HEK293 (cell line): ENCODE results near the gene VRK3.

Experiments used
- CTCF ChIA-PET: fragments of 350-600 bp; formaldehyde crosslinking; extraction: SDS; loops from one replicate; lab custom pipeline; 2021; ENCODE audit warnings: antibody characterized with exemption; lab: Yijun Ruan, JAX
- POLR2A ChIA-PET: fragments of 300-600 bp; formaldehyde crosslinking; extraction: SDS; loops from one replicate; lab custom pipeline; 2020; ENCODE audit warnings: antibody characterized with exemption, inconsistent platforms; lab: Yijun Ruan, JAX
- H3K27ac ChIP-seq: fragments of 200-500 bp; sonication (Bioruptor generic); 2 replicates; pipeline ENCODE4 v1.5.1; 2014; ENCODE audit warnings: low read depth, low read length, control low read depth, inconsistent platforms; ENCODE audit errors: extremely low read depth
- H3K36me3 ChIP-seq, 2 experiments: fragments of 200-500 bp in 1 of 2; sonication (Bioruptor generic) in 1 of 2; 1 replicate in 1 of 2; 2 replicates in 1 of 2; pipeline ENCODE4 v1.5.1; 2014 to 2017; ENCODE audit warnings: inconsistent platforms in 2 of 2, low read length in 2 of 2; ENCODE audit not compliant: control insufficient read depth in 2 of 2, insufficient read depth in 1 of 2
- H3K4me1 ChIP-seq: fragments of 200-500 bp; sonication (Bioruptor generic); 2 replicates; pipeline ENCODE4 v1.5.1; 2014; ENCODE audit warnings: mild to moderate bottlenecking, low read length, inconsistent platforms; ENCODE audit not compliant: control insufficient read depth, insufficient read depth
- H3K4me3 ChIP-seq: 2 replicates; pipeline ENCODE4 v1.5.1; 2011; ENCODE audit warnings: low read depth, mild to moderate bottlenecking, control low read depth, low read length, moderate library complexity
- H3K9me3 ChIP-seq: fragments of 200-500 bp; sonication (Bioruptor generic); 2 replicates; pipeline ENCODE4 v1.5.1; 2014; ENCODE audit warnings: low read depth, low read length, inconsistent platforms; ENCODE audit not compliant: control insufficient read depth, insufficient read depth
- BCL11A ChIP-seq: fragments of 450-650 bp; formaldehyde crosslinking; IDR thresholded peaks from 2 replicates; pipeline ENCODE4 v1.5.1; 2016; ENCODE audit warnings: low read depth, missing biosample characterization, missing genetic modification characterization
- HOXC10 ChIP-seq: sonication (generic); formaldehyde crosslinking; IDR thresholded peaks from 2 replicates; pipeline ENCODE4 v1.8.1; 2023; ENCODE audit warnings: mild to moderate bottlenecking, missing genetic modification reagents
- TRIM28 ChIP-seq: IDR thresholded peaks from 2 replicates; pipeline ENCODE4 v1.6.1; 2011; ENCODE audit warnings: low read length, control low read depth, borderline replicate concordance
- ZBTB11 ChIP-seq: fragments of 450-650 bp; formaldehyde crosslinking; conservative IDR thresholded peaks from 2 replicates; pipeline ENCODE4 v1.5.1; 2016; ENCODE audit warnings: low read depth, missing biosample characterization, missing genetic modification characterization
- ZBTB7A ChIP-seq: fragments of 450-650 bp; formaldehyde crosslinking; IDR thresholded peaks from 2 replicates; pipeline ENCODE4 v1.5.1; 2016; ENCODE audit warnings: low read depth, missing biosample characterization, missing genetic modification characterization
- ZFP41 ChIP-seq: fragments of 450-650 bp; formaldehyde crosslinking; IDR thresholded peaks from 2 replicates; pipeline ENCODE4 v1.5.1; 2016; ENCODE audit warnings: missing biosample characterization, missing genetic modification characterization, borderline replicate concordance
- ZNF112 ChIP-seq: fragments of 450-650 bp; formaldehyde crosslinking; IDR thresholded peaks from 2 replicates; pipeline ENCODE4 v1.5.0; 2017; ENCODE audit warnings: missing biosample characterization, missing genetic modification characterization
- ZNF2 ChIP-seq: fragments of 450-650 bp; formaldehyde crosslinking; IDR thresholded peaks from 2 replicates; pipeline ENCODE4 v1.5.1; 2016; ENCODE audit warnings: missing biosample characterization, missing genetic modification characterization
- ZNF202 ChIP-seq: fragments of 450-650 bp; formaldehyde crosslinking; IDR thresholded peaks from 2 replicates; pipeline ENCODE4 v1.5.1; 2016; ENCODE audit warnings: missing biosample characterization, missing genetic modification characterization, borderline replicate concordance
- ZNF221 ChIP-seq: fragments of 450-650 bp; formaldehyde crosslinking; IDR thresholded peaks from 2 replicates; pipeline ENCODE4 v1.5.1; 2017; ENCODE audit warnings: missing biosample characterization, missing genetic modification characterization, borderline replicate concordance
- ZNF292 ChIP-seq: fragments of 450-650 bp; formaldehyde crosslinking; IDR thresholded peaks from 2 replicates; pipeline ENCODE4 v1.5.1; 2016; ENCODE audit warnings: low read depth, missing biosample characterization, missing genetic modification characterization, borderline replicate concordance
- ZNF324 ChIP-seq: fragments of 450-650 bp; formaldehyde crosslinking; IDR thresholded peaks from 2 replicates; pipeline ENCODE4 v1.5.1; 2016; ENCODE audit warnings: missing biosample characterization, missing genetic modification characterization
- ZNF350 ChIP-seq: fragments of 450-650 bp; formaldehyde crosslinking; IDR thresholded peaks from 2 replicates; pipeline ENCODE4 v1.5.0; 2017; ENCODE audit warnings: missing biosample characterization, mild to moderate bottlenecking, missing genetic modification characterization
- ZNF394 ChIP-seq: fragments of 450-650 bp; formaldehyde crosslinking; IDR thresholded peaks from 2 replicates; pipeline ENCODE4 v1.5.1; 2016; ENCODE audit warnings: missing biosample characterization, missing genetic modification characterization, mild to moderate bottlenecking, moderate library complexity, borderline replicate concordance
- ZNF48 ChIP-seq: fragments of 450-650 bp; formaldehyde crosslinking; IDR thresholded peaks from 2 replicates; pipeline ENCODE4 v1.5.1; 2016; ENCODE audit warnings: missing biosample characterization, missing genetic modification characterization
- ZNF514 ChIP-seq: fragments of 450-650 bp; formaldehyde crosslinking; IDR thresholded peaks from 2 replicates; pipeline ENCODE4 v1.5.1; 2016; ENCODE audit warnings: missing biosample characterization, missing genetic modification characterization
- ZNF561 ChIP-seq: fragments of 450-650 bp; IDR thresholded peaks from 2 replicates; pipeline ENCODE4 v1.5.1; 2018; ENCODE audit warnings: missing biosample characterization, missing genetic modification characterization, borderline replicate concordance
- ZNF654 ChIP-seq: fragments of 450-650 bp; formaldehyde crosslinking; IDR thresholded peaks from 2 replicates; pipeline ENCODE4 v1.5.1; 2016; ENCODE audit warnings: low read depth, missing biosample characterization, missing genetic modification characterization
- ZNF830 ChIP-seq: fragments of 450-650 bp; IDR thresholded peaks from 2 replicates; pipeline ENCODE4 v1.5.0; 2018; ENCODE audit warnings: missing biosample characterization, missing genetic modification characterization, low read depth, mild to moderate bottlenecking, moderate library complexity
- ZNF843 ChIP-seq: fragments of 450-650 bp; formaldehyde crosslinking; IDR thresholded peaks from 2 replicates; pipeline ENCODE4 v1.5.1; 2016; ENCODE audit warnings: missing biosample characterization, missing genetic modification characterization
- ZSCAN30 ChIP-seq: fragments of 450-650 bp; IDR thresholded peaks from 2 replicates; pipeline ENCODE4 v1.5.1; 2018; ENCODE audit warnings: missing biosample characterization, mild to moderate bottlenecking, missing genetic modification characterization, moderate library complexity
- TF ChIP-seq, protein P1 (sequence below): fragments of 450-650 bp; formaldehyde crosslinking; IDR thresholded peaks from 2 replicates; pipeline ENCODE4 v1.5.1; 2016; ENCODE audit warnings: missing biosample characterization, missing genetic modification characterization, borderline replicate concordance
- TF ChIP-seq, protein P2 (sequence below): fragments of 450-650 bp; formaldehyde crosslinking; IDR thresholded peaks from 2 replicates; pipeline ENCODE4 v1.5.1; 2016; ENCODE audit warnings: missing biosample characterization, missing genetic modification characterization

The VRK3 gene

GRCh38 chr19:50007947-50008346 is 17.2 kb downstream of the VRK3 start (continued):
- TF ChIP-seq ZNF514 (tag by site-specific recombination) (no peak), ZNF112 (tag by site-specific recombination) (no peak), ZNF843 (tag by site-specific recombination) (no peak), ZBTB11 (tag by site-specific recombination) (no peak), ZNF561 (tag by site-specific recombination) (no peak)
- TF ChIP-seq, protein P1, sequence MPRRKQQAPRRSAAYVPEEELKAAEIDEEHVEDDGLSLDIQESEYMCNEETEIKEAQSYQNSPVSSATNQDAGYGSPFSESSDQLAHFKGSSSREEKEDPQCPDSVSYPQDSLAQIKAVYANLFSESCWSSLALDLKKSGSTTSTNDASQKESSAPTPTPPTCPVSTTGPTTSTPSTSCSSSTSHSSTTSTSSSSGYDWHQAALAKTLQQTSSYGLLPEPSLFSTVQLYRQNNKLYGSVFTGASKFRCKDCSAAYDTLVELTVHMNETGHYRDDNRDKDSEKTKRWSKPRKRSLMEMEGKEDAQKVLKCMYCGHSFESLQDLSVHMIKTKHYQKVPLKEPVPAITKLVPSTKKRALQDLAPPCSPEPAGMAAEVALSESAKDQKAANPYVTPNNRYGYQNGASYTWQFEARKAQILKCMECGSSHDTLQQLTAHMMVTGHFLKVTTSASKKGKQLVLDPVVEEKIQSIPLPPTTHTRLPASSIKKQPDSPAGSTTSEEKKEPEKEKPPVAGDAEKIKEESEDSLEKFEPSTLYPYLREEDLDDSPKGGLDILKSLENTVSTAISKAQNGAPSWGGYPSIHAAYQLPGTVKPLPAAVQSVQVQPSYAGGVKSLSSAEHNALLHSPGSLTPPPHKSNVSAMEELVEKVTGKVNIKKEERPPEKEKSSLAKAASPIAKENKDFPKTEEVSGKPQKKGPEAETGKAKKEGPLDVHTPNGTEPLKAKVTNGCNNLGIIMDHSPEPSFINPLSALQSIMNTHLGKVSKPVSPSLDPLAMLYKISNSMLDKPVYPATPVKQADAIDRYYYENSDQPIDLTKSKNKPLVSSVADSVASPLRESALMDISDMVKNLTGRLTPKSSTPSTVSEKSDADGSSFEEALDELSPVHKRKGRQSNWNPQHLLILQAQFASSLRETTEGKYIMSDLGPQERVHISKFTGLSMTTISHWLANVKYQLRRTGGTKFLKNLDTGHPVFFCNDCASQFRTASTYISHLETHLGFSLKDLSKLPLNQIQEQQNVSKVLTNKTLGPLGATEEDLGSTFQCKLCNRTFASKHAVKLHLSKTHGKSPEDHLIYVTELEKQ (tag by site-specific recombination): no peak
- TF ChIP-seq, all 188 proteins: peak for 0

DNA sequence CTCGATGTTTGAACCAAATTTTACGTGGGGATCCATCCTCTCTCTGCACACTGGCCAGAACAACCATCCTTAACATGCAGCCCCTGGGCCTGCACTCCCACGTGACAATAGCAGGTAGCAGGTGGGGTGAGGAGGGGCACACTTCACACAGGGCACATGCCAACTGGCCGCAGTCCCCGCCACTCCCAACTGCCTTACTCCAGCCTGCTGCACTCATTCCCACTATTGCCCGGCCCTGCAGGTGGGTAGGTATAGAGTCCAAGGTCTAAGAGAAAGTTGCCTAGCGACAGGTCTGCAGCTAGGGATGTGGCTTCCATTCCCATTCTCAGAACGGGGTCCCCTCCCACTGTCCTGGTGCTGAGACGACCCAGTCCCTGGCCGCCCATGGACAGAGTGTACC is 18.0 kb downstream of the VRK3 start:
- H3K4me1 ChIP-seq: peaks cover 5% of the 10 kb centered on the region; the same call in 1 of the 2 replicates
- H3K27ac ChIP-seq: no peak overlapping the region
- POLR2A ChIA-PET: interaction anchor here (0.6 kb wide), 1 partner anchor 21 kb away, joined by 4 read pairs; no protein-coding TSS in a partner anchor
- H3K4me3 ChIP-seq: no peak overlapping the region
- no peaks in the 10 kb centered on the region for H3K9me3 ChIP-seq
- CTCF ChIA-PET: interaction anchor here (0.6 kb wide), 1 partner anchor 27 kb away, joined by 3 read pairs; no protein-coding TSS in a partner anchor
- peaks cover 30 to 68% of the 10 kb centered on the region in 2 experiments for H3K36me3 ChIP-seq
- no peak for TF ChIP-seq HOXC10 (CRISPR knock-in tag)
- no peak for TF ChIP-seq ZNF202 (tag by site-specific recombination)
- TF ChIP-seq ZNF514 (tag by site-specific recombination): no peak
- TF ChIP-seq, all 188 proteins: peak for 0

DNA sequence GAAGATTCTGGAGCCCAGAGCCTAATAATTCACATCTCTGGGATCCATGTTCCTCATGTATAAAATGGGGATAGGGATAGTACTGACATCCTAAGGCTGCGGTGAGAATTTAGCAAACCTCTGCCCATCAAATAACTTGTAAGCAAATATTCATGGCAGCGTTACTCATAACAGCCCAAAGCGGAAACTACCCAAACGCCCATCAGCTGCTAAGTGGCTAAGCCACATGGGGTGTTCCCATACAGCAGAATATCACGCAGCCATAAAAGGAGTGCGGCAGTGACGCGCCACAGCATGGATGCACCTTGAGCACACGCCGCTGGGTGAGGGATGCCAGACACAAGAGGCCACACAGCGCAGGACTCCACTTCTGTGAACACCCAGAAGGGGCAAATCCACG is 19.7 kb downstream of the VRK3 start:
- Histone ChIP-seq H3K36me3 (peaks cover 24 to 82% of the 10 kb centered on the region in 2 experiments), H3K9me3 (no peaks in the 10 kb centered on the region), H3K4me3 (no peak overlapping the region), H3K4me1 (peaks cover 5% of the 10 kb centered on the region; the same call in 1 of the 2 replicates), H3K27ac (no peak overlapping the region)
- ChIA-PET POLR2A (no interaction called here), CTCF (no interaction called here)
- TF ChIP-seq ZNF221 (no peak), ZFP41 (tag by site-specific recombination) (no peak), ZNF654 (tag by site-specific recombination) (no peak), ZNF2 (tag by site-specific recombination) (no peak), ZNF394 (tag by site-specific recombination) (no peak), ZNF350 (tag by site-specific recombination) (no peak), ZNF830 (tag by site-specific recombination) (no peak), ZNF324 (tag by site-specific recombination) (no peak), ZSCAN30 (tag by site-specific recombination) (no peak), ZNF48 (tag by site-specific recombination) (no peak), BCL11A (no peak), ZNF292 (tag by site-specific recombination) (no peak), ZBTB7A (no peak), TRIM28 (no peak)
- TF ChIP-seq, protein P2, sequence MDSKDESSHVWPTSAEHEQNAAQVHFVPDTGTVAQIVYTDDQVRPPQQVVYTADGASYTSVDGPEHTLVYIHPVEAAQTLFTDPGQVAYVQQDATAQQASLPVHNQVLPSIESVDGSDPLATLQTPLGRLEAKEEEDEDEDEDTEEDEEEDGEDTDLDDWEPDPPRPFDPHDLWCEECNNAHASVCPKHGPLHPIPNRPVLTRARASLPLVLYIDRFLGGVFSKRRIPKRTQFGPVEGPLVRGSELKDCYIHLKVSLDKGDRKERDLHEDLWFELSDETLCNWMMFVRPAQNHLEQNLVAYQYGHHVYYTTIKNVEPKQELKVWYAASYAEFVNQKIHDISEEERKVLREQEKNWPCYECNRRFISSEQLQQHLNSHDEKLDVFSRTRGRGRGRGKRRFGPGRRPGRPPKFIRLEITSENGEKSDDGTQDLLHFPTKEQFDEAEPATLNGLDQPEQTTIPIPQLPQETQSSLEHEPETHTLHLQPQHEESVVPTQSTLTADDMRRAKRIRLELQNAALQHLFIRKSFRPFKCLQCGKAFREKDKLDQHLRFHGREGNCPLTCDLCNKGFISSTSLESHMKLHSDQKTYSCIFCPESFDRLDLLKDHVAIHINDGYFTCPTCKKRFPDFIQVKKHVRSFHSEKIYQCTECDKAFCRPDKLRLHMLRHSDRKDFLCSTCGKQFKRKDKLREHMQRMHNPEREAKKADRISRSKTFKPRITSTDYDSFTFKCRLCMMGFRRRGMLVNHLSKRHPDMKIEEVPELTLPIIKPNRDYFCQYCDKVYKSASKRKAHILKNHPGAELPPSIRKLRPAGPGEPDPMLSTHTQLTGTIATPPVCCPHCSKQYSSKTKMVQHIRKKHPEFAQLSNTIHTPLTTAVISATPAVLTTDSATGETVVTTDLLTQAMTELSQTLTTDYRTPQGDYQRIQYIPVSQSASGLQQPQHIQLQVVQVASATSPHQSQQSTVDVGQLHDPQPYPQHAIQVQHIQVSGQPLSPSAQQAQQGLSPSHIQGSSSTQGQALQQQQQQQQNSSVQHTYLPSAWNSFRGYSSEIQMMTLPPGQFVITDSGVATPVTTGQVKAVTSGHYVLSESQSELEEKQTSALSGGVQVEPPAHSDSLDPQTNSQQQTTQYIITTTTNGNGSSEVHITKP (tag by site-specific recombination): no peak
